Calu3 (cell line): ENCODE measurements around the gene ITPRIPL2. TPM values are rescaled to one million over a fixed set of nuclear protein-coding genes. Genes with fewer than 3 reads are reported as not detected.

ENCODE experiments used
- BruUV-seq: library from RNA; stranded (reverse); fragments of 400-500 nt; replicated peaks from 2 replicates; lab custom pipeline; 2021; lab: Mats Ljungman, UMichigan
- CTCF ChIA-PET: fragments of 300-600 bp; sonication (Branson Sonifier 250); formaldehyde crosslinking; loops from one replicate; lab custom pipeline; 2022; ENCODE audit warnings: antibody characterized with exemption; lab: Charles Lee
- DNase-seq: peaks from one replicate; pipeline ENCODE4 v3.0.0; 2022
- H3K27ac Mint-ChIP-seq: one replicate; pipeline ENCODE4 v1.8.0; 2022; ENCODE audit warnings: mixed read lengths; ENCODE audit not compliant: unreplicated experiment
- H3K27me3 Mint-ChIP-seq: one replicate; pipeline ENCODE4 v1.8.0; 2022; ENCODE audit warnings: mixed read lengths; ENCODE audit not compliant: unreplicated experiment
- H3K36me3 Mint-ChIP-seq: one replicate; pipeline ENCODE4 v1.8.0; 2022; ENCODE audit warnings: mild to moderate bottlenecking, moderate library complexity, mixed read lengths; ENCODE audit not compliant: insufficient read depth, unreplicated experiment
- H3K4me1 Mint-ChIP-seq: one replicate; pipeline ENCODE4 v1.8.0; 2022; ENCODE audit warnings: mild to moderate bottlenecking, low read depth, mixed read lengths; ENCODE audit not compliant: unreplicated experiment
- H3K4me3 Mint-ChIP-seq: one replicate; pipeline ENCODE4 v1.8.0; 2022; ENCODE audit warnings: mild to moderate bottlenecking, low read depth, moderate library complexity, mixed read lengths; ENCODE audit not compliant: unreplicated experiment
- H3K9me3 Mint-ChIP-seq: one replicate; pipeline ENCODE4 v1.8.0; 2022; ENCODE audit warnings: low read depth, mixed read lengths; ENCODE audit not compliant: unreplicated experiment
- CTCF ChIP-seq: fragments of 200-600 bp; IDR thresholded peaks from one replicate; pipeline ENCODE4 v1.8.0; 2022; ENCODE audit warnings: antibody characterized with exemption; ENCODE audit not compliant: unreplicated experiment
- intact Hi-C: fragments of 100-400 bp; cut with micrococcal nuclease; formaldehyde crosslinking; loops from one replicate; pipeline ENCODE4 v1.10.0; 2022; ENCODE audit not compliant: unreplicated experiment
- total RNA-seq: library from RNA; stranded (reverse); gene quantifications from 2 replicates; pipeline ENCODE4 v1.2.3, GENCODE V29; 2022

ITPRIPL2 gene
- total RNA-seq, 1 experiment from 2014 or later, result 73.1 TPM

GRCh38 chr16:19135201-19135842 lies 21.6 kb downstream of the ITPRIPL2 start:
- peak overlapping the region; percentile 59 for H3K27ac Mint-ChIP-seq
- no peak for TF ChIP-seq CTCF
- no peak for DNase-seq
- H3K4me1 Mint-ChIP-seq, result peaks cover 63% of the 10 kb centered on the region
- no peaks in the 10 kb centered on the region for H3K27me3 Mint-ChIP-seq
- H3K4me3 Mint-ChIP-seq, result no peak overlapping the region
- CTCF ChIA-PET, result interaction anchor here (1.1 to 1.2 kb wide), 2 partner anchors 28 to 49 kb away, joined by 4 to 6 read pairs; no protein-coding TSS in a partner anchor
- no TSS peak for BruUV-seq
- intact Hi-C loops, result no loop called here
- no peaks in the 10 kb centered on the region for H3K36me3 Mint-ChIP-seq
- H3K9me3 Mint-ChIP-seq, result no peaks in the 10 kb centered on the region

DNA sequence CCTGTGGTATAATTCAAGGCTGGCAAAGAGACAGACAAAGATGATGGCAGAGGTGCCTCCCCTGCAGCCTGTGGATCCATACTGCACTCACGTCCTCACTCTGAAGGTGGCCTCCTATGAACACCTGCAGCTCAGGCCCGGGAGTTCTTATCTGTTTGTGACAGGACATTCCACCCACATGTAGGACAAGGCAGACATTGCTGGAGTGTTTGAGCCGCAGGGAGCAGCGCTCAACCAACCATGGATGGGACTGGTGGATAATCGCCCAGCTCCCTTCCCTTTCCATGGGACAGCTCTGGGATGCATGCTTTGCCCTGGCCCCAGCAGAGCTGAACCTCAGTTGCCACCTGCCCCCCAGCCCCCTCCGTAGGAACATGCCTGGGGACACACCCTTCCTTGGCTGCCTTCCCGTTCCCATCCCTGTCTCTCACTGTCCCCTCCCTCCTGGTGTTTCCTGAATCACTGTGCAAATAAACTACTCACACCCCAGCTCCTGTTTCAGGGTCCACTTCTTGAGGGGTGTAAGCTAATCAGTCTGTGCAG lies 22.2 kb downstream of the ITPRIPL2 start:
- DNase-seq, result peak; percentile 73
- Mint-ChIP-seq H3K27me3 (no peaks in the 10 kb centered on the region), H3K4me3 (peak overlapping the region; percentile 44), H3K27ac (peak overlapping the region; percentile 59), H3K36me3 (no peaks in the 10 kb centered on the region), H3K4me1 (peaks cover 63% of the 10 kb centered on the region), H3K9me3 (no peaks in the 10 kb centered on the region)
- CTCF ChIA-PET, result interaction anchor here (0.6 to 1.2 kb wide), 4 partner anchors 29 to 340 kb away, joined by 3 to 6 read pairs (median 4); no protein-coding TSS in a partner anchor
- no peak for TF ChIP-seq CTCF
- no TSS peak for BruUV-seq
- intact Hi-C loops, result no loop called here

GRCh38 chr16:19136549-19137196 lies 22.9 kb downstream of the ITPRIPL2 start:
- CTCF ChIA-PET, result interaction anchor here (0.5 to 1.2 kb wide), 4 partner anchors 45 to 341 kb away, joined by 3 to 6 read pairs (median 3); no protein-coding TSS in a partner anchor
- Mint-ChIP-seq H3K4me1 (peaks cover 57% of the 10 kb centered on the region), H3K36me3 (no peaks in the 10 kb centered on the region), H3K27me3 (no peaks in the 10 kb centered on the region), H3K9me3 (no peaks in the 10 kb centered on the region), H3K4me3 (peak overlapping the region; percentile 44), H3K27ac (peak overlapping the region; percentile 59)
- no TSS peak for BruUV-seq
- TF ChIP-seq CTCF, result no peak
- intact Hi-C loops, result no loop called here
- no peak for DNase-seq

DNA sequence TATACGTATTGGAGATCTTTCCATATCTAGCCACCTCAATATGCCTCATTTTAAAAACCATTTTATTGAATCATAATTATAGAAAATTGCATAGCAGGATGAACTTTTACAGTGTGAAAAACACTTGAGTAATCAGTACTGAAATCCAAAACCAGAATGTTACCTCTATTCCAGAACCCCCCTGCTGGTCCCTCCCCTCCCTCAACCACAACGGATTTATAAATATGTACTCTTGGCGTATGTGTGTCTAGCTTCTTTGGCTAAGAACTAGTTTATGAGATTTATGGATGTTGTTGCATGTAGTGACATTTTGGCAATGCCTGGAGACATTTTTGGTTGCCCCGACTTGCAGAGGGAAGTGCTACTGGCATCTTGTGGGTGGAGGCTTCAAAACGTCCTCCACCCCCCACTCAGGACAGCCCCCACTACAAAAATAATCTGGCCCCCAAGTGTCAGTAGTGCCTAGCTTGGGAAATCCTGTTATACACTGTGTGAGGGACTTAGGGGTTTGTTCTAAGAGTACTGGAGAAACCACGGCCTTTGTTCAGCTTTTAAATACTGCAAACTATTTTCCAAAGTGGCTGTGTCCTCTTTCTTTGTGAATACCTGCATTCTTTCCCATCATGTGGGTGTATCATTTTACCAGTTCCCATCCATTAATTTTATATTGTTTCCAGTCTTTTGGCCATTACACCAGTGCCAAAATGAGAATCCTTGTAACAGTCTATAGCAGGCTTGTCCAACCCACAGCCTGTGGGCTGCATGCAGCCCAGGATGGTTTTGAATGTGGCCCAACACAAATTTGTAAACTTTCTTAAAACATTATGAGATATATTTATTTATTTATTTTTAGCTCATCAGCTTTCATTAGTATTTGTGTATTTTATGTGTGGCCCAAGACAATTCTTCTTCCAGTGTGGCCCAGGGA lies 23.7 kb downstream of the ITPRIPL2 start:
- CTCF ChIA-PET, result interaction anchor here (0.5 to 0.7 kb wide), 2 partner anchors 139 to 219 kb away, joined by 3 to 5 read pairs; no protein-coding TSS in a partner anchor
- no peak for TF ChIP-seq CTCF
- no peak overlapping the region for H3K4me3 Mint-ChIP-seq
- no TSS peak for BruUV-seq
- H3K27ac Mint-ChIP-seq, result no peak overlapping the region
- no peaks in the 10 kb centered on the region for H3K9me3 Mint-ChIP-seq
- H3K27me3 Mint-ChIP-seq, result no peaks in the 10 kb centered on the region
- no peaks in the 10 kb centered on the region for H3K36me3 Mint-ChIP-seq
- intact Hi-C loops, result no loop called here
- peaks cover 55% of the 10 kb centered on the region for H3K4me1 Mint-ChIP-seq
- no peak for DNase-seq
